Muscle layer of colon (tissue), 2 donors: ENCODE results near the gene HIGD1A.

ENCODE experiments used
- H3K27ac ChIP-seq: one replicate; pipeline ENCODE4 v1.7.0; 2013; ENCODE audit warnings: low read depth, mild to moderate bottlenecking, low read length, moderate library complexity
- H3K27me3 ChIP-seq, 2 donors: one replicate each; pipeline ENCODE4 v1.7.0; 2013; ENCODE audit warnings: low read length in 2 of 2, mild to moderate bottlenecking in 2 of 2; ENCODE audit not compliant: insufficient read depth in 2 of 2, control insufficient read depth in 1 of 2
- H3K36me3 ChIP-seq: one replicate; pipeline ENCODE4 v1.7.0; 2013; ENCODE audit warnings: mild to moderate bottlenecking, low read length; ENCODE audit not compliant: insufficient read depth
- H3K4me1 ChIP-seq: one replicate; pipeline ENCODE4 v1.7.0; 2013; ENCODE audit warnings: mild to moderate bottlenecking, low read length; ENCODE audit not compliant: insufficient read depth
- H3K4me3 ChIP-seq, 2 donors: one replicate each; pipeline ENCODE4 v1.7.0; 2013; ENCODE audit warnings: low read length in 2 of 2, low read depth in 1 of 2, mild to moderate bottlenecking in 1 of 2, moderate library complexity in 1 of 2
- H3K9ac ChIP-seq: one replicate; pipeline ENCODE4 v1.7.0; 2013; ENCODE audit warnings: low read length
- H3K9me3 ChIP-seq: one replicate; pipeline ENCODE4 v1.7.0; 2013; ENCODE audit warnings: mild to moderate bottlenecking, low read length
- donor health status: abdominal sarcoma.
- donor health status: Adenocarcinoma of cecum.

Gene HIGD1A

DNA sequence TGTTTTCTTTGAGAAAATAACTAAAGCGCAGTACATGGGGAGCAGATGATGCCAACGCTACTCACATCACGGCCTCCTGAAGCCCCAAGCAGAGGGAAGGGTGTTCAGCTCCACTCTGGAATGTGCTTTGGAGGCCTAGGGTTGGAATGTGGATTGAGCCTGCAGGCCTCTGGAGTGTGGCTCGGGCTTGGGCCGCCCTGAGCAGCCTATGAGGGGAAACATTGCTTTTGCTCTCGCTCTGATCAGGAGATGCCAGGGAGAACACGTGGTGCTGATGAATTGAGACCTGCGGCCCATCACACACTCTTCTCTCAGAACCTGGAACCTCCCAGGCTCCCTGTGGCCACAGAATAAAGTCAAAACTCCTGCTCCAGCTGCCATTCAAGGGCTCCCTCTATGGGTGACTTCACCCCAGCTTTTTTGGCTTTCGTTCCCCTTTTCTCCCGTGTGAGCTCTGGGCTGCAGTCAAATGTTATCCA, 54.5 kb downstream of the HIGD1A start:
- no peaks in the 10 kb centered on the region for H3K36me3 ChIP-seq
- no peaks in the 10 kb centered on the region for H3K27me3 ChIP-seq
- H3K4me1 ChIP-seq, result peaks cover 61% of the 10 kb centered on the region
- no peaks in the 10 kb centered on the region for H3K9me3 ChIP-seq
- H3K27ac ChIP-seq, result peak overlapping the region; percentile 35
- peak overlapping the region in 1 of 2 donors; percentile 9 for H3K4me3 ChIP-seq
- H3K9ac ChIP-seq, result no peak overlapping the region

GRCh38 chr3:42749025-42749752, 55.1 kb downstream of the HIGD1A start:
- peak overlapping the region in 1 of 2 donors; percentile 9 for H3K4me3 ChIP-seq
- peak overlapping the region; percentile 35 for H3K27ac ChIP-seq
- no peak overlapping the region for H3K9ac ChIP-seq

GRCh38 chr3:42747581-42747980, 56.7 kb downstream of the HIGD1A start:
- Histone ChIP-seq H3K4me1 (peaks cover 71% of the 10 kb centered on the region), H3K9me3 (no peaks in the 10 kb centered on the region), H3K36me3 (no peaks in the 10 kb centered on the region), H3K9ac (no peak overlapping the region), H3K4me3 (no peak overlapping the region), H3K27ac (peak overlapping the region; percentile 94), H3K27me3 (no peaks in the 10 kb centered on the region)

More at GRCh38 chr3:42749025-42749752, 55.1 kb downstream of the HIGD1A start:
- Histone ChIP-seq H3K36me3 (no peaks in the 10 kb centered on the region), H3K4me1 (peaks cover 66% of the 10 kb centered on the region), H3K27me3 (no peaks in the 10 kb centered on the region), H3K9me3 (no peaks in the 10 kb centered on the region)

GRCh38 chr3:42746455-42747450, 57.5 kb downstream of the HIGD1A start:
- Histone ChIP-seq H3K4me1 (peaks cover 71% of the 10 kb centered on the region), H3K4me3 (peak overlapping the region in 1 of 2 donors; percentile 13), H3K36me3 (no peaks in the 10 kb centered on the region), H3K9me3 (no peaks in the 10 kb centered on the region), H3K9ac (no peak overlapping the region), H3K27me3 (no peaks in the 10 kb centered on the region), H3K27ac (peak overlapping the region; percentile 94)

DNA sequence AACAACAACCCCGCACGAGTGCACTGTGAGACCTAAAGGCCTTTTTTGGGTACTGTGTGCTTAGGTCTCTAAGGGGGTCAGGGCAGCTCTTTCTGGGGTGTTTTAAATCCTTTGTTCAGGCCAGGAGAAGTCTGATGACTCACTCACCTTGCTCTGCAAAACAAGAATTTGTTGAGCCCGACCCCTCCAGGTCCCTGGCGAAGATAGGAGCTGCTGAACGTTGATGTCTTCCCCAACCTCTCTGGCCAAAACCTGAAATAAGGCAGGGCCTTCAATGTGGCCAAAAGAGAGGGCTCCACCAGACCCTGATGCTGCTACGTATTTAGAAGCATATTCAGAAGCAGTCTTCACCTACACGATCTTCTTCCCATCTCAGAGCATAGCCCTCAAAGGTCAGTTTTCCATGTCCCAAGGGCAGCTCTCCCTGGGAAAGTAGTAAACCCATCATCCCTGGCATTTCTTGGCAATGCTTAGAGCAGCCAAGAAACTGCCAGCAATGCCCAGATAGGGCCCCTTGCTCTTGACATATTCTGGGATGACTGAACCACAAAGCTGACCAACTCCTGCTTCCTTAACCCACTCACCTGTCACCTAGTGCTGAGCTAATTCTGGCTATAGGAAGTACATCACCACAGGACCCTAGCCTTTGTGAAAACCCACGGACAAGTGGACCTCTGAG, 58.4 kb downstream of the HIGD1A start:
- Histone ChIP-seq H3K36me3 (no peaks in the 10 kb centered on the region), H3K27ac (peak overlapping the region; percentile 94), H3K9ac (no peak overlapping the region), H3K4me3 (peak overlapping the region in 1 of 2 donors; percentile 13), H3K9me3 (no peaks in the 10 kb centered on the region), H3K4me1 (peaks cover 65% of the 10 kb centered on the region), H3K27me3 (no peaks in the 10 kb centered on the region)

DNA sequence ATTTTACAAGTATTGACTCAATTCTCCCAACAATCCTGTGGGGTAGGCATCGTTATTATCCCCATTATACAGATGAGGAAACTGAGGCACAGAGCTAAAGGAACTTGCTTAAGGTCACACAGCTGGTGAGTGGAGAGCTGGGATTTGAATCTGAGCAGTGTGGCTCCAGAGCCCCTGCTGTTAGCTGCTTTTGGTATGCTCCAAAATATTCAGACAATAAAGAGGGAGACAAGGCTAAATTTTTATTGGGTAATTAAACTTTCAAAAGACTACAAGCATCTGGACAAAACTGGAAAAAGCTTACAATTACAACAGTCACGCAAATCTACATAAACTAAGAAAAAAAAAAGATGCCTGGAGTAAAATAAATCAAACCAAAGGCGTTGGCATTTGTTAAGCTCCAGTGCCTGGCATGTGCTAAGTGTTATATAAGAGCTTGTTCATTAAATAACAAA, 59.0 kb downstream of the HIGD1A start:
- peaks cover 65% of the 10 kb centered on the region for H3K4me1 ChIP-seq

DNA sequence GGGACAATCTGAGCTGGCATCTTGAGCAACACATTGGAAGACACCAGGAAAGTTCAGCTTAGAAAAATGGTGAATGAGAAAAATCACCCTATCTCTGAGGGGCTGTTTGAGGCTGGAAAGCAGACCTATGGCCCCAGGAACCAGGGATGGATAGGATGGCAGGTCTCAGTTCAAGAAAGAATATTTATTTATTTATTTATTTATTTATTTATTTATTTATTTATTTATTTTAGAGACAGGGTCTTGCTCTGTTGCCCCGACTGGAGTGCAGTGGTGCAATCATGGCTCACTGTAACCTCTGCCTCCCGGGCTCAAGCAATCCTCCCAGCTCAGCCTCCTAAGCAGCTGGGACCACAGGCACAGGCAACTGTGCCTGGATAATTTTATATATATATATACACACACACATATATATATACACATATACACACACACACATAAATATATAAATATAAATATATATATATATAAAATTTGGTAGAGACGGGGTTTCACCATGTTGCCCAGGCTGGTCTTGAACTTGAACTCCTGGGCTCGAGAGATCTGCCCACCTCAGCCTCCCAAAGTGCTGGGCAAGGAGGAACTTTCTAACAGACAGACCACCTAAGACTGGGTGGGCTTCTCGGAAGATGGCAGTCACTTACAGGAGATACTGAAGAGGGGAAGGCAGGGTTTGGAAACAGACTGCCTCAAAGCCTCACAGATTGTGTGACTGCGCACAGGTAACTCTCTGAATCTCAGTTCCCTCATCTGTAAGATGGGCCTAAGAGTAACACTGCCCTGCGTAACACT, 60.9 kb downstream of the HIGD1A start:
- H3K4me3 ChIP-seq, result no peak overlapping the region
- peaks cover 46% of the 10 kb centered on the region for H3K4me1 ChIP-seq
- no peak overlapping the region for H3K9ac ChIP-seq
- H3K27me3 ChIP-seq, result no peaks in the 10 kb centered on the region
- no peaks in the 10 kb centered on the region for H3K36me3 ChIP-seq
- peak overlapping the region; percentile 12 for H3K27ac ChIP-seq
- no peaks in the 10 kb centered on the region for H3K9me3 ChIP-seq

More for the DNA sequence above, 59.0 kb downstream of the HIGD1A start:
- Histone ChIP-seq H3K9ac (no peak overlapping the region), H3K36me3 (no peaks in the 10 kb centered on the region), H3K4me3 (peak overlapping the region in 1 of 2 donors; percentile 23), H3K27ac (peak overlapping the region; percentile 94), H3K27me3 (no peaks in the 10 kb centered on the region), H3K9me3 (no peaks in the 10 kb centered on the region)

DNA sequence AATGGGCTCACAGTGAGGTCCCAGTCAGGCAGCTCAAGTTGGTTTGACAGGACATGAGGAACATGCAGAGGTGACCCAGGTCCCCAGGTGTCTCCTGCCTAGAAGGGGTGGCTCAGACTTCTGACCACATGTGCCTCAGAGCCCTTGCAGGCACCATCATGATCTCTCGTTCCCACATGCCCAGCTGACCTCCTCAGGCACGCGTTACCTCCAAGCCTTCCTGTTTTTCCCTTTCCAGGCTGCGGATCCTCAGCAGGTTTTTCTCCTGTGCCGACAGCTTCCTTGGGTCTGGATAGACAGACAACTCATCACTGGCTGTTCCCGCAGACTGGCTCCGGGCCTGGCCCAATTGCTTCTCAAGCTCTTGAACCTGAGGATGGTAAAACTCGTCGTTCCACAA, 61.6 kb downstream of the HIGD1A start:
- H3K9me3 ChIP-seq, result no peaks in the 10 kb centered on the region
- H3K4me3 ChIP-seq, result no peak overlapping the region
- no peak overlapping the region for H3K9ac ChIP-seq
- peaks cover 39% of the 10 kb centered on the region for H3K4me1 ChIP-seq
- no peak overlapping the region for H3K27ac ChIP-seq
- no peaks in the 10 kb centered on the region for H3K27me3 ChIP-seq
- H3K36me3 ChIP-seq, result no peaks in the 10 kb centered on the region

DNA sequence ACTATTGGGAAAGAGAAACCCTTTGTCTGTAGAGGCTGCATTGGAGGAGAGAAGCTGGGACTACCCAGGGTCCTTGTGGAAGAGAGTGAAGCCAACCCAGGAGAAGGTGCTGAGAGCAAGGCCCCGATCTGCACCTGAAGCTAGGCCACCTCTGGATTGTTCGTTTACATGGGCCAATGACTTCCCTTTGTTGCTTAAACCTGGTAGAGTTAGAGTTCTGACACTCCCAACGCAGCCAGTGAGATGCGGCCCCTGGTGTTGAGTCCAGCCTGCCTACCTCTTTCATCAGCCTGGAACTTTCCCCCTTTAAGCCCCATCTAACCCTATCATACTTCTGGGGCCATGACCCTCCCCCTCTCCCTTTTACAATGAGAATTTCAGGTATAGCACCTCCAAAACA, 62.0 kb downstream of the HIGD1A start:
- H3K27me3 ChIP-seq, result no peaks in the 10 kb centered on the region
- no peak overlapping the region for H3K9ac ChIP-seq
- H3K4me1 ChIP-seq, result peaks cover 35% of the 10 kb centered on the region
- no peak overlapping the region for H3K4me3 ChIP-seq
- no peaks in the 10 kb centered on the region for H3K36me3 ChIP-seq
- H3K27ac ChIP-seq, result no peak overlapping the region
- no peaks in the 10 kb centered on the region for H3K9me3 ChIP-seq

DNA sequence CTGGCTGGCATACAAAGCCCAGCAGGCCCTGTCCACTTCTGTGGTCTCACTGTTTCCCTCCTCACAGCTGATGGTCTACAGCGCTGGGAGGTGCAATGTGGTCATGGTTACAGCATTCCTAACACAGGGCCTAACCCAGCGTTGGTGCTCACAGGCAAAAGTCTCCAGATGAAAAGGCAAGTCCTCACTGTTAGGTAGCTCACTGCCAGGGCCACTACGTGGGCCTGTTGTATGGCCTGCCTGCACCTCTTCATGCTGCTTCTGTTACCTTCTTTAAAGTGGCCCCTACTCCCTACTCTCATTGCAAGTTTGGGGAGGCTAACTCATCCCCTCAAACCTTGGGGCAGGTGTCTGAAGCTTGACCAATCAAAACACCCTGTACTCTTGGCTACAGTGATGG, 62.5 kb downstream of the HIGD1A start:
- Histone ChIP-seq H3K27ac (no peak overlapping the region), H3K27me3 (no peaks in the 10 kb centered on the region), H3K9me3 (no peaks in the 10 kb centered on the region), H3K36me3 (no peaks in the 10 kb centered on the region), H3K9ac (no peak overlapping the region), H3K4me3 (no peak overlapping the region), H3K4me1 (peaks cover 30% of the 10 kb centered on the region)
